GM23338 (cell line): ENCODE measurements around the gene CMIP. TPM values are rescaled to one million over a fixed set of nuclear protein-coding genes. Genes with fewer than 3 reads are reported as not detected.

ENCODE experiments used
- ATAC-seq: fragments of 200-7000 bp; cut with Tn5 transposase; 3 replicates; pipeline ENCODE4 v1.9.1; 2020
- DNase-seq: peaks from one replicate; pipeline ENCODE4 v3.0.0-alpha.2; 2015; ENCODE audit warnings: low spot score
- H2AFZ ChIP-seq: fragments of 200-600 bp; sonication (generic); 2 replicates; pipeline ENCODE4 v1.8.0; 2016; ENCODE audit warnings: antibody characterized with exemption, mild to moderate bottlenecking, moderate library complexity
- H3F3A ChIP-seq: fragments of 200-600 bp; sonication (generic); replicated peaks from 2 replicates; pipeline ENCODE4 v1.8.0; 2017; ENCODE audit warnings: antibody characterized with exemption, mixed run types, low read depth
- H3K27ac ChIP-seq: fragments of 200-600 bp; sonication (generic); 2 replicates; pipeline ENCODE4 v1.6.1; 2016; ENCODE audit warnings: low read depth
- H3K27me3 ChIP-seq: fragments of 200-600 bp; sonication (generic); 2 replicates; pipeline ENCODE4 v1.8.0; 2016; ENCODE audit warnings: mild to moderate bottlenecking, mixed run types, moderate library complexity; ENCODE audit not compliant: insufficient read depth
- H3K36me3 ChIP-seq: fragments of 200-600 bp; sonication (generic); 2 replicates; pipeline ENCODE4 v1.8.0; 2016; ENCODE audit warnings: mild to moderate bottlenecking; ENCODE audit not compliant: insufficient read depth
- H3K4me1 ChIP-seq: fragments of 200-600 bp; sonication (generic); 2 replicates; pipeline ENCODE4 v1.8.0; 2016; ENCODE audit warnings: mild to moderate bottlenecking, moderate library complexity; ENCODE audit not compliant: insufficient read depth
- H3K4me2 ChIP-seq: fragments of 200-600 bp; sonication (generic); 2 replicates; pipeline ENCODE4 v1.7.1; 2017; ENCODE audit warnings: mixed run types
- H3K4me3 ChIP-seq: fragments of 200-600 bp; sonication (generic); 2 replicates; pipeline ENCODE4 v1.6.1; 2016; ENCODE audit warnings: mixed run types
- H3K79me2 ChIP-seq: fragments of 200-600 bp; sonication (generic); replicated peaks from 2 replicates; pipeline ENCODE4 v1.8.0; 2017; ENCODE audit warnings: mild to moderate bottlenecking; ENCODE audit not compliant: insufficient read depth
- H3K9me2 ChIP-seq: fragments of 200-600 bp; sonication (generic); 2 replicates; pipeline ENCODE4 v1.8.0; 2017; ENCODE audit not compliant: insufficient read depth
- H4K20me1 ChIP-seq: fragments of 200-600 bp; sonication (generic); replicated peaks from 2 replicates; pipeline ENCODE4 v1.8.0; 2017; ENCODE audit warnings: mild to moderate bottlenecking; ENCODE audit not compliant: insufficient read depth
- H3K27ac Mint-ChIP-seq: 2 replicates; pipeline ENCODE4 v1.8.0; 2020; ENCODE audit warnings: inconsistent platforms, mild to moderate bottlenecking, moderate library complexity, mixed read lengths
- H3K27me3 Mint-ChIP-seq: 3 replicates; pipeline ENCODE4 v1.8.0; 2022; ENCODE audit warnings: low read depth, mild to moderate bottlenecking, moderate library complexity, mixed read lengths, inconsistent platforms; ENCODE audit not compliant: insufficient read depth, poor library complexity
- H3K36me3 Mint-ChIP-seq: 3 replicates; pipeline ENCODE4 v1.8.0; 2021; ENCODE audit warnings: low read depth, mild to moderate bottlenecking, inconsistent platforms, moderate library complexity, mixed read lengths
- H3K4me1 Mint-ChIP-seq: 3 replicates; pipeline ENCODE4 v1.8.0; 2020; ENCODE audit warnings: mild to moderate bottlenecking, inconsistent platforms, mixed read lengths
- H3K4me3 Mint-ChIP-seq: 3 replicates; pipeline ENCODE4 v1.8.0; 2021; ENCODE audit warnings: moderate library complexity, mild to moderate bottlenecking, inconsistent platforms, mixed read lengths
- H3K9me3 Mint-ChIP-seq: 3 replicates; pipeline ENCODE4 v1.8.0; 2020; ENCODE audit warnings: moderate library complexity, mild to moderate bottlenecking, inconsistent platforms, mixed read lengths
- CREB1 ChIP-seq: fragments of 250-450 bp; sonication (Bioruptor Pico); IDR thresholded peaks from 2 replicates; pipeline ENCODE4 v1.5.0; 2020; ENCODE audit warnings: low read depth, mild to moderate bottlenecking, moderate library complexity
- EZH2 ChIP-seq: fragments of 200-600 bp; sonication (generic); IDR thresholded peaks from one replicate; pipeline ENCODE4 v1.8.0; 2017; ENCODE audit warnings: antibody characterized with exemption, mild to moderate bottlenecking, low read depth; ENCODE audit not compliant: unreplicated experiment
- JUNB ChIP-seq: IDR thresholded peaks from one replicate; pipeline ENCODE4 v1.6.1; 2016; ENCODE audit warnings: antibody characterized with exemption; ENCODE audit not compliant: unreplicated experiment
- NANOG ChIP-seq: IDR thresholded peaks from 2 replicates; pipeline ENCODE4 v1.6.1; 2016; ENCODE audit warnings: antibody characterized with exemption, borderline replicate concordance
- POLR2AphosphoS5 ChIP-seq: IDR thresholded peaks from 2 replicates; pipeline ENCODE4 v1.6.1; 2016; ENCODE audit warnings: antibody characterized with exemption, low read depth
- STAT1 ChIP-seq: IDR thresholded peaks from one replicate; pipeline ENCODE4 v1.6.1; 2016; ENCODE audit warnings: antibody characterized with exemption; ENCODE audit not compliant: unreplicated experiment
- ZNF114 ChIP-seq: fragments of 250-450 bp; sonication (Bioruptor Pico); IDR thresholded peaks from 2 replicates; pipeline ENCODE4 v1.5.0; 2020; ENCODE audit warnings: mild to moderate bottlenecking, moderate library complexity
- ZNF331 ChIP-seq: fragments of 250-450 bp; sonication (Bioruptor Pico); IDR thresholded peaks from 2 replicates; pipeline ENCODE4 v1.5.0; 2020; ENCODE audit warnings: low read depth, mild to moderate bottlenecking, moderate library complexity
- polyA plus RNA-seq: library from polyadenylated mRNA; unstranded; fragments of >200 nt; fragmentation: Nextera tagmentation; extraction: Ambion mirVana; gene quantifications from 2 replicates; pipeline ENCODE4 v1.2.1, GENCODE V29; 2016
- total RNA-seq: library from RNA; depleted of rRNA; stranded (reverse); fragments of >200 nt; shearing (Covaris generic); gene quantifications from 2 replicates; pipeline ENCODE4 v1.2.3, GENCODE V29; 2014
- TF ChIP-seq, protein P1 (sequence below): IDR thresholded peaks from one replicate; pipeline ENCODE4 v1.6.1; 2018; ENCODE audit warnings: antibody characterized with exemption; ENCODE audit not compliant: unreplicated experiment
- TF ChIP-seq, protein P2 (sequence below): IDR thresholded peaks from 2 replicates; pipeline ENCODE4 v1.6.1; 2016; ENCODE audit warnings: antibody characterized with exemption
- TF ChIP-seq, protein P3 (sequence below), 2 experiments: fragments of 200-600 bp in 1 of 2; sonication (generic) in 1 of 2; conservative IDR thresholded peaks; 2 replicates each; pipeline versions ENCODE4 v1.5.1 to v1.6.1; 2016 to 2017; ENCODE audit warnings: antibody characterized with exemption in 2 of 2, low read depth in 2 of 2, mild to moderate bottlenecking in 2 of 2, moderate library complexity in 1 of 2
- TF ChIP-seq, protein P4 (sequence below): fragments of 250-450 bp; sonication (Bioruptor Pico); IDR thresholded peaks from 2 replicates; pipeline ENCODE4 v1.5.0; 2020; ENCODE audit warnings: mild to moderate bottlenecking, moderate library complexity

The CMIP gene
- total and polyA plus RNA-seq, 2 experiments from 2014 or later, result 9.5 to 62.3 TPM

DNA sequence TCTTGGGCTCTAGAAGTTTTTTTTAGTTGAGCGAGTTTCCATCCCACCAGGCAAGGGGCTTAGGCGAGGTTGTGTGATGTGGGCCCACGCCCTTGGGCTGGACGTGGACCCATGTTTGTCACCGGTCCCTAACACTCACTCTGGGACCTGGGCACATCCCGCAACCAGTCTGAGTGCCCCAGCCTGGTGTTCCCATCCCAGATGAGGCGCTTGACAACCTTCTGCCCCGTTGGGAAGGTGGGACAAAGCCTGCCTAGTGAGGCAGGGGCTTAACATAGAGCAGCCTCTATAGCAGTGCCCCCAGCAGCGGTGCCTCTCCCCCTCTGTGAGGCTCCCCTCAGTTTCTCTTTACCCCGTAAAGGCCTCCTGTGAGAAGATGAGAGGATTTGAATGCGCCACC is 22.5 kb downstream of the CMIP start:
- peaks cover 4% of the 10 kb centered on the region for H3K27me3 Mint-ChIP-seq
- Histone ChIP-seq H3K27ac (peak overlapping the region; percentile 55; the same call in 1 of the 2 replicates), H3K27me3 (no peaks in the 10 kb centered on the region), H3K4me2 (no peak overlapping the region), H3K9me2 (no peaks in the 10 kb centered on the region), H3K4me3 (no peak overlapping the region), H3K79me2 (peaks cover 100% of the 10 kb centered on the region), H2AFZ (no peak overlapping the region), H3F3A (peaks cover 18% of the 10 kb centered on the region; the same call in 1 of the 2 replicates), H3K36me3 (no peaks in the 10 kb centered on the region), H4K20me1 (peaks cover 86% of the 10 kb centered on the region), H3K4me1 (peaks cover 5% of the 10 kb centered on the region; the same call in 1 of the 2 replicates)
- H3K9me3 Mint-ChIP-seq, result no peaks in the 10 kb centered on the region
- TF ChIP-seq ZNF114 (CRISPR knock-in tag) (no peak), POLR2AphosphoS5 (no peak), NANOG (no peak), CREB1 (no peak), ZNF331 (no peak), STAT1 (no peak), EZH2 (no peak), JUNB (no peak)
- TF ChIP-seq, protein P1, sequence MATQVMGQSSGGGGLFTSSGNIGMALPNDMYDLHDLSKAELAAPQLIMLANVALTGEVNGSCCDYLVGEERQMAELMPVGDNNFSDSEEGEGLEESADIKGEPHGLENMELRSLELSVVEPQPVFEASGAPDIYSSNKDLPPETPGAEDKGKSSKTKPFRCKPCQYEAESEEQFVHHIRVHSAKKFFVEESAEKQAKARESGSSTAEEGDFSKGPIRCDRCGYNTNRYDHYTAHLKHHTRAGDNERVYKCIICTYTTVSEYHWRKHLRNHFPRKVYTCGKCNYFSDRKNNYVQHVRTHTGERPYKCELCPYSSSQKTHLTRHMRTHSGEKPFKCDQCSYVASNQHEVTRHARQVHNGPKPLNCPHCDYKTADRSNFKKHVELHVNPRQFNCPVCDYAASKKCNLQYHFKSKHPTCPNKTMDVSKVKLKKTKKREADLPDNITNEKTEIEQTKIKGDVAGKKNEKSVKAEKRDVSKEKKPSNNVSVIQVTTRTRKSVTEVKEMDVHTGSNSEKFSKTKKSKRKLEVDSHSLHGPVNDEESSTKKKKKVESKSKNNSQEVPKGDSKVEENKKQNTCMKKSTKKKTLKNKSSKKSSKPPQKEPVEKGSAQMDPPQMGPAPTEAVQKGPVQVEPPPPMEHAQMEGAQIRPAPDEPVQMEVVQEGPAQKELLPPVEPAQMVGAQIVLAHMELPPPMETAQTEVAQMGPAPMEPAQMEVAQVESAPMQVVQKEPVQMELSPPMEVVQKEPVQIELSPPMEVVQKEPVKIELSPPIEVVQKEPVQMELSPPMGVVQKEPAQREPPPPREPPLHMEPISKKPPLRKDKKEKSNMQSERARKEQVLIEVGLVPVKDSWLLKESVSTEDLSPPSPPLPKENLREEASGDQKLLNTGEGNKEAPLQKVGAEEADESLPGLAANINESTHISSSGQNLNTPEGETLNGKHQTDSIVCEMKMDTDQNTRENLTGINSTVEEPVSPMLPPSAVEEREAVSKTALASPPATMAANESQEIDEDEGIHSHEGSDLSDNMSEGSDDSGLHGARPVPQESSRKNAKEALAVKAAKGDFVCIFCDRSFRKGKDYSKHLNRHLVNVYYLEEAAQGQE, result no peak
- TF ChIP-seq, protein P2, sequence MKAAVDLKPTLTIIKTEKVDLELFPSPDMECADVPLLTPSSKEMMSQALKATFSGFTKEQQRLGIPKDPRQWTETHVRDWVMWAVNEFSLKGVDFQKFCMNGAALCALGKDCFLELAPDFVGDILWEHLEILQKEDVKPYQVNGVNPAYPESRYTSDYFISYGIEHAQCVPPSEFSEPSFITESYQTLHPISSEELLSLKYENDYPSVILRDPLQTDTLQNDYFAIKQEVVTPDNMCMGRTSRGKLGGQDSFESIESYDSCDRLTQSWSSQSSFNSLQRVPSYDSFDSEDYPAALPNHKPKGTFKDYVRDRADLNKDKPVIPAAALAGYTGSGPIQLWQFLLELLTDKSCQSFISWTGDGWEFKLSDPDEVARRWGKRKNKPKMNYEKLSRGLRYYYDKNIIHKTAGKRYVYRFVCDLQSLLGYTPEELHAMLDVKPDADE, result no peak
- TF ChIP-seq, protein P3, sequence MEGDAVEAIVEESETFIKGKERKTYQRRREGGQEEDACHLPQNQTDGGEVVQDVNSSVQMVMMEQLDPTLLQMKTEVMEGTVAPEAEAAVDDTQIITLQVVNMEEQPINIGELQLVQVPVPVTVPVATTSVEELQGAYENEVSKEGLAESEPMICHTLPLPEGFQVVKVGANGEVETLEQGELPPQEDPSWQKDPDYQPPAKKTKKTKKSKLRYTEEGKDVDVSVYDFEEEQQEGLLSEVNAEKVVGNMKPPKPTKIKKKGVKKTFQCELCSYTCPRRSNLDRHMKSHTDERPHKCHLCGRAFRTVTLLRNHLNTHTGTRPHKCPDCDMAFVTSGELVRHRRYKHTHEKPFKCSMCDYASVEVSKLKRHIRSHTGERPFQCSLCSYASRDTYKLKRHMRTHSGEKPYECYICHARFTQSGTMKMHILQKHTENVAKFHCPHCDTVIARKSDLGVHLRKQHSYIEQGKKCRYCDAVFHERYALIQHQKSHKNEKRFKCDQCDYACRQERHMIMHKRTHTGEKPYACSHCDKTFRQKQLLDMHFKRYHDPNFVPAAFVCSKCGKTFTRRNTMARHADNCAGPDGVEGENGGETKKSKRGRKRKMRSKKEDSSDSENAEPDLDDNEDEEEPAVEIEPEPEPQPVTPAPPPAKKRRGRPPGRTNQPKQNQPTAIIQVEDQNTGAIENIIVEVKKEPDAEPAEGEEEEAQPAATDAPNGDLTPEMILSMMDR (conservative IDR thresholded peaks at IDR 0.05; ENCODE audit: low read depth in 2 of 2), result no peak
- TF ChIP-seq, protein P4, sequence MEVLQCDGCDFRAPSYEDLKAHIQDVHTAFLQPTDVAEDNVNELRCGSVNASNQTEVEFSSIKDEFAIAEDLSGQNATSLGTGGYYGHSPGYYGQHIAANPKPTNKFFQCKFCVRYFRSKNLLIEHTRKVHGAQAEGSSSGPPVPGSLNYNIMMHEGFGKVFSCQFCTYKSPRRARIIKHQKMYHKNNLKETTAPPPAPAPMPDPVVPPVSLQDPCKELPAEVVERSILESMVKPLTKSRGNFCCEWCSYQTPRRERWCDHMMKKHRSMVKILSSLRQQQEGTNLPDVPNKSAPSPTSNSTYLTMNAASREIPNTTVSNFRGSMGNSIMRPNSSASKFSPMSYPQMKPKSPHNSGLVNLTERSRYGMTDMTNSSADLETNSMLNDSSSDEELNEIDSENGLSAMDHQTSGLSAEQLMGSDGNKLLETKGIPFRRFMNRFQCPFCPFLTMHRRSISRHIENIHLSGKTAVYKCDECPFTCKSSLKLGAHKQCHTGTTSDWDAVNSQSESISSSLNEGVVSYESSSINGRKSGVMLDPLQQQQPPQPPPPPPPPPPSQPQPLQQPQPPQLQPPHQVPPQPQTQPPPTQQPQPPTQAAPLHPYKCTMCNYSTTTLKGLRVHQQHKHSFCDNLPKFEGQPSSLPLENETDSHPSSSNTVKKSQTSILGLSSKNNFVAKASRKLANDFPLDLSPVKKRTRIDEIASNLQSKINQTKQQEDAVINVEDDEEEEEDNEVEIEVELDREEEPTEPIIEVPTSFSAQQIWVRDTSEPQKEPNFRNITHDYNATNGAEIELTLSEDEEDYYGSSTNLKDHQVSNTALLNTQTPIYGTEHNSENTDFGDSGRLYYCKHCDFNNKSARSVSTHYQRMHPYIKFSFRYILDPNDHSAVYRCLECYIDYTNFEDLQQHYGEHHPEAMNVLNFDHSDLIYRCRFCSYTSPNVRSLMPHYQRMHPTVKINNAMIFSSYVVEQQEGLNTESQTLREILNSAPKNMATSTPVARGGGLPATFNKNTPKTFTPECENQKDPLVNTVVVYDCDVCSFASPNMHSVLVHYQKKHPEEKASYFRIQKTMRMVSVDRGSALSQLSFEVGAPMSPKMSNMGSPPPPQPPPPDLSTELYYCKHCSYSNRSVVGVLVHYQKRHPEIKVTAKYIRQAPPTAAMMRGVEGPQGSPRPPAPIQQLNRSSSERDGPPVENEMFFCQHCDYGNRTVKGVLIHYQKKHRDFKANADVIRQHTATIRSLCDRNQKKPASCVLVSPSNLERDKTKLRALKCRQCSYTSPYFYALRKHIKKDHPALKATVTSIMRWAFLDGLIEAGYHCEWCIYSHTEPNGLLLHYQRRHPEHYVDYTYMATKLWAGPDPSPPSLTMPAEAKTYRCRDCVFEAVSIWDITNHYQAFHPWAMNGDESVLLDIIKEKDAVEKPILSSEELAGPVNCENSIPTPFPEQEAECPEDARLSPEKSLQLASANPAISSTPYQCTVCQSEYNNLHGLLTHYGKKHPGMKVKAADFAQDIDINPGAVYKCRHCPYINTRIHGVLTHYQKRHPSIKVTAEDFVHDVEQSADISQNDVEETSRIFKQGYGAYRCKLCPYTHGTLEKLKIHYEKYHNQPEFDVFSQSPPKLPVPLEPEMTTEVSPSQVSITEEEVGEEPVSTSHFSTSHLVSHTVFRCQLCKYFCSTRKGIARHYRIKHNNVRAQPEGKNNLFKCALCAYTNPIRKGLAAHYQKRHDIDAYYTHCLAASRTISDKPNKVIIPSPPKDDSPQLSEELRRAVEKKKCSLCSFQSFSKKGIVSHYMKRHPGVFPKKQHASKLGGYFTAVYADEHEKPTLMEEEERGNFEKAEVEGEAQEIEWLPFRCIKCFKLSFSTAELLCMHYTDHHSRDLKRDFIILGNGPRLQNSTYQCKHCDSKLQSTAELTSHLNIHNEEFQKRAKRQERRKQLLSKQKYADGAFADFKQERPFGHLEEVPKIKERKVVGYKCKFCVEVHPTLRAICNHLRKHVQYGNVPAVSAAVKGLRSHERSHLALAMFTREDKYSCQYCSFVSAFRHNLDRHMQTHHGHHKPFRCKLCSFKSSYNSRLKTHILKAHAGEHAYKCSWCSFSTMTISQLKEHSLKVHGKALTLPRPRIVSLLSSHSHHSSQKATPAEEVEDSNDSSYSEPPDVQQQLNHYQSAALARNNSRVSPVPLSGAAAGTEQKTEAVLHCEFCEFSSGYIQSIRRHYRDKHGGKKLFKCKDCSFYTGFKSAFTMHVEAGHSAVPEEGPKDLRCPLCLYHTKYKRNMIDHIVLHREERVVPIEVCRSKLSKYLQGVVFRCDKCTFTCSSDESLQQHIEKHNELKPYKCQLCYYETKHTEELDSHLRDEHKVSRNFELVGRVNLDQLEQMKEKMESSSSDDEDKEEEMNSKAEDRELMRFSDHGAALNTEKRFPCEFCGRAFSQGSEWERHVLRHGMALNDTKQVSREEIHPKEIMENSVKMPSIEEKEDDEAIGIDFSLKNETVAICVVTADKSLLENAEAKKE (CRISPR knock-in tag), result no peak
- DNase-seq, result no peak
- H3K4me1 Mint-ChIP-seq, result peaks cover 20% of the 10 kb centered on the region
- H3K4me3 Mint-ChIP-seq, result no peak overlapping the region
- H3K27ac Mint-ChIP-seq, result no peak overlapping the region
- peaks cover 12% of the 10 kb centered on the region for H3K36me3 Mint-ChIP-seq
- ATAC-seq, result no peak
